ENCODE data around the gene GOT2.

- TF ChIP-seq CTCF (IDR thresholded peaks at IDR 0.05 in 4 of 5, conservative IDR thresholded peaks at IDR 0.05 in 1 of 5) (no peak), POLR2A (IDR thresholded peaks at IDR 0.05) (no peak)
Measured at GRCh38 chr16:58738672-58739296, 4.7 kb upstream of the GOT2 start.

All from gastrocnemius medialis (tissue), 4 donors.